ENCODE measurements around the gene EFCAB3.

EFCAB3 gene

DNA sequence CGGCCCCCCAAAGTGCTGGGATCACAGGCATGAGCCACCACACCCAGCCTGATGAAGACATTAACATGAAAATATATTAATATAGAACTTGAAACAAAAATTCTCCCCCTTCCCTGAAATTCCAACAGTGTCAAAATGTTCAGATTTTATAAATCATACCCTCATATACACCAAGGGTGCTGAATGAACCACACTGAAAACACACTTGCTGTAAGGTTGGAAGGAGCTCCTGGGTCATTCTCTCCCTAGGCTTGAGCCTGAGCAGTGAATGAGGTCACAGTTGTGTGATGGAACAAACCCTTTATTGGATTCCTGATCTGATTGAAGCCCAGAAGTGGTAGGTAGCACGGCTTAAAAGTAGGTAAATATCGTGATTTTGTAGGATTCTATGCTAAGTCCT is at the start of gene EFCAB3:
Gene EFCAB3, plus strand, starts transcription at position 301 of the 400 bp plus-strand sequence. CDS start 2,427 bp downstream, outside the sequence.
- no peak within 1 kb of the TSS for H3K4me3 ChIP-seq (ENCODE audit: low read depth, low read length)
- TF ChIP-seq, protein P1, sequence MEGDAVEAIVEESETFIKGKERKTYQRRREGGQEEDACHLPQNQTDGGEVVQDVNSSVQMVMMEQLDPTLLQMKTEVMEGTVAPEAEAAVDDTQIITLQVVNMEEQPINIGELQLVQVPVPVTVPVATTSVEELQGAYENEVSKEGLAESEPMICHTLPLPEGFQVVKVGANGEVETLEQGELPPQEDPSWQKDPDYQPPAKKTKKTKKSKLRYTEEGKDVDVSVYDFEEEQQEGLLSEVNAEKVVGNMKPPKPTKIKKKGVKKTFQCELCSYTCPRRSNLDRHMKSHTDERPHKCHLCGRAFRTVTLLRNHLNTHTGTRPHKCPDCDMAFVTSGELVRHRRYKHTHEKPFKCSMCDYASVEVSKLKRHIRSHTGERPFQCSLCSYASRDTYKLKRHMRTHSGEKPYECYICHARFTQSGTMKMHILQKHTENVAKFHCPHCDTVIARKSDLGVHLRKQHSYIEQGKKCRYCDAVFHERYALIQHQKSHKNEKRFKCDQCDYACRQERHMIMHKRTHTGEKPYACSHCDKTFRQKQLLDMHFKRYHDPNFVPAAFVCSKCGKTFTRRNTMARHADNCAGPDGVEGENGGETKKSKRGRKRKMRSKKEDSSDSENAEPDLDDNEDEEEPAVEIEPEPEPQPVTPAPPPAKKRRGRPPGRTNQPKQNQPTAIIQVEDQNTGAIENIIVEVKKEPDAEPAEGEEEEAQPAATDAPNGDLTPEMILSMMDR (IDR thresholded peaks at IDR 0.05; ENCODE audit: insufficient read depth, low read length, missing control alignments) = no peak
- no peak for DNase-seq (ENCODE audit: low read depth, low spot score)
- CTCF ChIA-PET = no interaction called here
- POLR2A ChIA-PET = no interaction called here

DNA sequence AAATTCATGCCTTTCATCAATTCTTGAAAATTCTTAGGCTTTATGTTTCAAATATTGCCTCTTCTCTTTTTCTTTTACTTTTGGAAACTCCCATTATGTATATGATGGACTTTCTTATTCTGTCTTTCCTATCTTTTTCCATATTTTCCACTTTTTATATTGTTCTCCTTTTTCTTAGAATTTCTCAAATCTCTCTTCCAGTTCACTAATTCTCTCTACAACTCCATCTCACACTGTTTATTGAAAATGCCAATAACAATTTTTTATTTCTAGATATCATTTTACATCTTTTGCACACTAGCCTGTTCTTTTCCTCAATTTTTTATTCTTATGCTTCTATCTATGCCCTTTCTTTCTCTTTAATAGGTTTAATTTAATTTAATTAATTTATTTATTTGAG is 43.8 kb upstream of the EFCAB3 start:
- ChIA-PET POLR2A (no interaction called here), CTCF (no interaction called here)

DNA sequence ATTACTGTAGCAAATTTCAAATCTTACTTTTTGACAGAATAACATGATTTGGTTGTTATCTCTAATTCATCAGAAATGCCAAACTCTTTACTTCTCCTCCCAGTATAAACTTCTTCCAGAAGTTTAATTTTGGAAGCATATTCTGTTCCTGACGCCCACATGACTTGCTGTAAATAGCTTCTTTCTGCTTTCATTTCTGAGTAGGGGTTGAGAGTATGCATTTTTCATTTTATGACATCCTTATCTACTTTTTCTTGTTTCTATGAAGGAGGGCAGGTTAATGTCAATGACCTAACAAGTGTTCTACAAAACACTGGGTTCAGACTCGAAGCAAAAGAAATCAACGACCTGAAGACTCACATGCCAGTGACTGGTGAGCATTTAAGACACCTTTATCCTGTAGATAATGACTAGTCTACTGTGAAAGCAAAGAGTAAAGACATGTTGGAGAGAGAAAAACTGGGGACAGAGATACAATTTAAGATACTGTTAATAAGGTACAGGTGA is 36.5 kb upstream of the EFCAB3 start:
- POLR2A ChIA-PET = no interaction called here

More for the DNA sequence above, 43.8 kb upstream of the EFCAB3 start:
- no peak for DNase-seq (ENCODE audit: low read depth, low spot score)
- no peak overlapping the region for H3K4me3 ChIP-seq (ENCODE audit: low read depth, low read length)
- TF ChIP-seq, protein P1 (IDR thresholded peaks at IDR 0.05; ENCODE audit: insufficient read depth, low read length, missing control alignments) = no peak

DNA sequence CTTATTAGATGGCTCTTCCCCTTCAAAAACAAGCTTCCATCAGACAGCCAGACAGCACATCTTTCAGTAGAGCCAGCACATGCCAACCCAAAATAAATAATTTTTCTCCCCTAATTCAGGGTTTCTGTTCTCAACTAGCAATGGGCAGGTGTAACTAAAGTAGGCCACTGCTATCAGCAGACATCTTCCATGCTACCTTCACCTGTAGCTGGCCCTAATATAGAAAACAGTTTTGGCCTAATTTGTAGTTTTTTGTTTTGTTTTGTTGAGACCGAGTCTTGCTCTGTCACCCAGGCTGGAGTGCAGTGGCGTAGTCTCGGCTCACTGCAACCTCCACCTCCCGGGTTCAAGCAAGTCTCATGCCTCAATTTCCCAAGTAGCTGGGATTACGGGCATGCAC is 29.2 kb upstream of the EFCAB3 start:
- POLR2A ChIA-PET = no interaction called here
- TF ChIP-seq, protein P1 (IDR thresholded peaks at IDR 0.05; ENCODE audit: insufficient read depth, low read length, missing control alignments) = no peak
- DNase-seq (ENCODE audit: low read depth, low spot score) = no peak
- no peak overlapping the region for H3K4me3 ChIP-seq (ENCODE audit: low read depth, low read length)
- CTCF ChIA-PET = no interaction called here

More for the DNA sequence above, 36.5 kb upstream of the EFCAB3 start:
- H3K4me3 ChIP-seq (ENCODE audit: low read depth, low read length) = no peak overlapping the region
- no peak for DNase-seq (ENCODE audit: low read depth, low spot score)
- TF ChIP-seq, protein P1 (IDR thresholded peaks at IDR 0.05; ENCODE audit: insufficient read depth, low read length, missing control alignments) = no peak
- CTCF ChIA-PET = no interaction called here

DNA sequence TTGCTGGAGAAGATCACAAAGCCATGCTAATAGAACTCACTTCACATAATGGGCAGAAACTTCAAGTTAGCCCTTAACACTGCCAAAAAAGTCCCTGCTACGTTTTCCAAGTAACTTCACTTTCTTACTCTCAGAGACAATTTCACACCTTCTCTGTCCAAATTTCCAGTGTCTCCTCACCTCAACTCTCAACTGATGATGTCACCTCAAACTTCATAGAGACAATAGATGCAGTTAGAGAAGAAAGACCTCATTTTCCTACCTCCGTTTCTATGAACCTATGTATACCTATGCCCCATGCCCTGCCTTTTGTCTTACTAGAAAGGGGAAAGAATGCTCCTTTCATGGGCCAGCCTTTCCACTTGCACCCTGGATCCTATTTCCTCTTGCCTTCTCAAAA is 14.2 kb upstream of the EFCAB3 start:
- TF ChIP-seq, protein P1 (IDR thresholded peaks at IDR 0.05; ENCODE audit: insufficient read depth, low read length, missing control alignments) = no peak
- no peak for DNase-seq (ENCODE audit: low read depth, low spot score)
- POLR2A ChIA-PET = no interaction called here
- no peak overlapping the region for H3K4me3 ChIP-seq (ENCODE audit: low read depth, low read length)
- CTCF ChIA-PET = no interaction called here

DNA sequence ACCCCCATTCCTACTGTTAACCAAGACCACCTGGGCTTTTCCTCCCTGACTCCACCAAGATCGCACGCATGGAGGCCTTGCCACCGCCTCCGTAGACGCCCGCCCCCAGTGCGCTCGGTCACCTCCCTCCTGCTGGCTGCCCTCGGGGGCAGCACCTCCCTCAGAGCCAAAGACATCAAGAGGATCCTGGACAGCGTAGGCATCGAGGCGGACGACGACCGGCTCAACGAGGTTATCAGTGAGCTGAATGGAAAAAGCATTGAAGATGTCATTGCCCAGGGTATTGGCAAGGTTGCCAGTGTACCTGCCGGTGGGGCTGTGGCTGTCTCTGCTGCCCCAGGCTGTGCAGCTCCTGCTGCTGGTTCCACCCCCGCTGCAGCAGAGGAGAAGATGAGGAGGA is 1.2 kb downstream of the EFCAB3 start:
- TF ChIP-seq, protein P1 (IDR thresholded peaks at IDR 0.05; ENCODE audit: insufficient read depth, low read length, missing control alignments) = no peak
- ChIA-PET CTCF (no interaction called here), POLR2A (no interaction called here)
- no peak overlapping the region for H3K4me3 ChIP-seq (ENCODE audit: low read depth, low read length)
- no peak for DNase-seq (ENCODE audit: low read depth, low spot score)

Data from AG04449 (cell line).